Activated T-cell treated with anti-CD3 and anti-CD28 coated beads, Interleukin-2, amount 50 U/mL, for 1 hour (primary cell): ENCODE measurements around the gene ING3.
"Not testable (repeated sequence)": the region's sequence is repeated elsewhere in the genome, so short reads cannot be mapped to it uniquely, and the experiment has no call there.

ENCODE experiments used
- DNase-seq: peaks from one replicate; pipeline ENCODE4 v3.0.0-alpha.2; 2020

Gene ING3

DNA sequence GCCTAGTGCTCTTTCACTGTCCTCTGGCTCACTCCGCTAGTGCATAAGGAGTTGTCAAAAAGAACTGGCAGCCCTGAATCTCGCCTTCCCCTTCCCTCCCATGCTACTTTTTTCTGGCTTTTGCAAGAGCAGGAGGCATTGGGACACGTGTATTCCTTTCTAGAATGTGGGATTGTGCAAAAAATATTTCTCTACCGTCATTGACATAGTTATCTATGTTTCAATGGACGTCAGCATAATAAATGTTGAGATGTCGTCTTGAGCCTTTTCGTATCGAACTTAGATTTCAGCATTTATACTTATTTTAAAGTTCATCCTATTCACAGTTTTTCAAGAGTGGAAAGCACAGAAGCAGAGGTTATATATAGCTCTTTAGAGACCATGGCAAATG is 727 bp downstream of the ING3 start:
- no peak for DNase-seq

- no peak for DNase-seq
These were observed 1.2 kb downstream of the ING3 start for GRCh38 chr7:120951826-120952225.

DNA sequence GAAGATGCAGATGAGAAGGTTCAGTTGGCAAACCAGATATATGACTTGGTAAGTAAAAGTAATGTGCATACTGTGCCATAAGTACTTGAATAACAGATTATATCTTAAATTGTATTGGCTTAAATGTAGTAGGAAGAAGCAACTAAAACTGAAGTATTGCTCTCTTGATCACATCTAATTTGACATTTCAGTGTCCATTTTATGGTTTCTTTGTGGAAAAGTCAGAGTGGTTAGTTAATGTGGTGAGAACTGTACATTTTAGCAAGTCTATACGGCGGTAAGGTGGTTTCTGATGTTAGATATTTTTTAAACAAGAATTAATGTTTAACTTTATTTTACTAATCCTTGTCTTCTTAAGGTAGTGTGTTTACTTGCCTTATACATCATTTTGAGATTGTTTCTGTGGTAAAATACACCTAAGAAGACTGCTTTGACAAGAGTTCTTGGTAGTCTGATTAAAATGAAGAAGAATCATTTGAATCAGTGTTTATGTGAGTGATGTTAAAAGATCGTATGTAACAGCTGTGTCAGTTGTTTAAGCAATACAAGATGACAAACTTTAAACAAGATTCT is 5.1 kb downstream of the ING3 start:
- no peak for DNase-seq

GRCh38 chr7:120959929-120960484 is 9.4 kb downstream of the ING3 start:
- DNase-seq: no peak

DNA sequence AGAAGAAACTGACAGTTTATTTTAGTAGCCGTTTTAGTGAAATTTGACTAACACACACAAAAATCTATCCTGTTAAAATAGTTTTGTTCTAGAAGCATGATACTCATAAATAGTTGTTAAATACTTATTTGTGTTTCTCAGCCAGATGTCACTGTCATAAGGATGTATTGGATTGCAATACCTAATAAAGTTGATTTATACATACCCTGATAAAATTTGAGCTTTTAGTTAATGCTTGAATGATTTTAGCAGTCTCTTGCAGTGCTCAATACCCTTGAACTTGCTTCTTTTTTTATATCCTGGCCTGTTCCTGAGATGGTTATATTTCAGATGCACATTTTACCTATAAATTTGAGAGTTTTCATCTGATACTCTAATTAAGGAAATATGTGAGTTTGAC is 10.1 kb downstream of the ING3 start:
- DNase-seq: no peak

- DNase-seq: no peak
These were observed 11.1 kb downstream of the ING3 start for GRCh38 chr7:120961638-120962173.

DNA sequence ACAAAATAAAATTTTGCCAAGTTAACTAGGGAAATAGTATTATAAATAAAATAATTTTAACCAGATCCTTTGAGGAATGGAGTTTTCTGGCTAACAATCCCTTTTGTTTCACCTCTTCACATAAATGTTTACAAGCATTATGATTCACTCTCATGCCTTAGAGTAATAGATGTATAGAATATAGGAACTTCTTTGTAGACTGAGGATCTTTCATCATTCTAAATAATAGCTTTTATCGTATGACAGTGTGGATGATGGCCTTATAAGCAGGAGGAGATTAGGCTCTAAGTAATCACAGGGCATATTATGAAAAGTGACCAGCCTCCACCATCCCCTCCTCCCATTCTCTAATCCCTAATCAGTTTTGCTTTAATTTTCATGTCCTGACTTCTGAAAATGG is 13.5 kb downstream of the ING3 start:
- no peak for DNase-seq

DNA sequence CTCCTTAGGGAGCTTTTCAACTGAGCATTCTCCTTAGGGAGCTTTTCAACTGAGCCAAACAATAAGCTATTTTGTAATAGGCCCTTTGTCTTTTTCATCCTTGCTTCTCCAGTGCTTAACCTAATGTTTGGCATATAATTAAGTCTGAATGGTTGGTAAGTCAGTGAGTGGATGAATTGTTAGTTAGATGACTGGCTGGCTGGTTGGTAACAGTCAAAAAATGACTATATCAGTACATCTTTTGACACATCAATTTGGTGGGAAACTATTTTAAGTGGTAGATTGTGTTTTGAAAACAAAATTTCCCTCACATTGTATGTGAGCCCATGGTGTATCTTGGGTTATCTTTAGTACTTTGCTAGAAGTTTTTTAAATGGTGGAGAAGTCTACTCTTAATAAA is 16.4 kb downstream of the ING3 start:
- no peak for DNase-seq

GRCh38 chr7:120973849-120974248 is 23.3 kb downstream of the ING3 start:
- no peak for DNase-seq

DNA sequence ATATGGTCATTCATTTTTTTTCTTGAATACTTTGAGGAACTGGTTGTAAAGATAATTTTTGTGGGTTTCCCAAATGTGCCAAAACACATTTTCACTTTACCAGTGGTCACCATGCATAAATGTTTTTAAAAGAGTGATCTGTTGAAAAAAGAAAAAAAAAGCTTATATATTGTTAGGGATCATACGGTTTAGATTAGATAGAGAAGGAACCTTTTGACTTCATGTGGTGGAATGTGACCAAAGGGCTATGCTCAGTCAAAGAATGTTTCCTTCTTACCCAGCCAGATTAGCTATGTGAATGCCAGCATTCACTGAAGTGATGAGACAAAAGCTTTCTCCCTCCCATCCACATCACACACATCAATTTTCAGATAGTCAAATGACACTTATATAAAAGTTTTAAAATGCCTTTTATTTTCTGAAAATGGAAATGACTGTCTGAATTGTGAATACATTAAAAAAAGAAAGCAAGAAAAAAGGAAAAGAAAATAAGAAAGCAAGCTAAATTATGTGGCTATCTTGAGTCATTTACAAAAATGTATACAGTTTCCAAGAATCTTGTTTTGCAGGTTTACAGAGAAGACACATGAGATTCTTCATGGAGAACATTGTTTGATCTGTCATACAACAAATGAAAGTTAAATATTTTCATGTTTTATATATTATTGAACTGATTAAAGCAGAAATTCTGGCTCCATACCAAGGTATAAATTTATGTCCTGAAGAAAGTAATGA is 29.4 kb downstream of the ING3 start:
- no peak for DNase-seq

DNA sequence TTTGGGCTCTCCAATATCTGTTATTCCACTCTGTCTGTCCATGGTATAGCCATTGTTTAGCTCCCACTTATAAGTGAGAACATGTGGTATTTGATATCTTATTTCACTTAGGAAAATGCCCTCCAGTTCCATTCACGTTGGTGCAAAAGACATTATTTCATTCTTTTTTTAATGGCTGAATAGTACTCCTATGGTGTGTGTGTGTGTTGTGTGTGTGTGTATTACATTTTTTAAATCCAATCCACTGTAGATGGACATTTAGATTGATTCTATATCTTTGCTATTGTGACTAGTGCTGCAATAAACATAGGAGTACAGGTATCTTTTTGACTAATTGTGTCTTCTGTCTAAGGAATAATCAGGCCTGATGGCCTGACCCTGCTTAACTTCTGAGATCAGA is 30.5 kb downstream of the ING3 start:
- no peak for DNase-seq

GRCh38 chr7:120981888-120982615 is 31.5 kb downstream of the ING3 start:
- no peak for DNase-seq

- DNase-seq: not testable (repeated sequence)
These were observed 33.0 kb downstream of the ING3 start for GRCh38 chr7:120983592-120983991.

DNA sequence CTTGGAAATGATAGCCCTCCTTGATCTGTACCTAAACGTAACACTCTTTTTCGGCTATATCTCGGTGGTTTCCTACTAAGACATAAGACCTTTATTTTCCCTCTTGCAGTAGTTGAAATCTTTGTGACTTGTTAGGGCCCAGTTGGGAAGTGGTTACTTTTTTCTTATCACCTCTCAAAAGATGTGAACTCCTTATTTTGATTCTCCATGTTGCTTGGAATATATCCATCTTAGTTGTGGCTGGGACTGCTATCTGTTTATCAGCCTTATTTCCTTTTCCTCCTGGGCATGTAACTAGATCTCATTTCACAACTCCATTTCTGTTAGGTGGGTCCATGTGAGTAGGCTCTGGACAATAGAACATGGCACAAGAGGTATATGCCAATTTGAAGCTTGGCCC is 33.8 kb downstream of the ING3 start:
- no peak for DNase-seq

GRCh38 chr7:120985130-120985758 is 34.7 kb downstream of the ING3 start:
- DNase-seq: no peak

DNA sequence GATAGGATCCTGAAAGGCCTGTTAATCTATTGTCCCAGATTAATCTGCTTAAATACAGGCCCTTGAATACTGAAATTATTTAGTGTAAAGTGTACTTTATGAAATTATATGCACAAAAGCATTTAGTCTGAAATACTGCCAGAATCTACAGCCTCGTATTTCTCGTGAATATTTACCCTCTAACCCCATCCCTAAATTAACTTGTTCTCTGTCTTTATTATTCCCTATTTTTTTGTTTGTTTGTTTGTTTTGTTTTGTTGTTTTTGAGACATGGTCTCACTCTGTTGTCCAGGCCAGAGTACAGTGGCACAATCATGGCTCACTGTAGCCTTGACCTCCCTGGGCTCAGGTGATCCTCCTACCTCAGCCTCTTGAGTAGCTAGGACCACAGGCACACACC is 35.3 kb downstream of the ING3 start:
- DNase-seq: no peak

DNA sequence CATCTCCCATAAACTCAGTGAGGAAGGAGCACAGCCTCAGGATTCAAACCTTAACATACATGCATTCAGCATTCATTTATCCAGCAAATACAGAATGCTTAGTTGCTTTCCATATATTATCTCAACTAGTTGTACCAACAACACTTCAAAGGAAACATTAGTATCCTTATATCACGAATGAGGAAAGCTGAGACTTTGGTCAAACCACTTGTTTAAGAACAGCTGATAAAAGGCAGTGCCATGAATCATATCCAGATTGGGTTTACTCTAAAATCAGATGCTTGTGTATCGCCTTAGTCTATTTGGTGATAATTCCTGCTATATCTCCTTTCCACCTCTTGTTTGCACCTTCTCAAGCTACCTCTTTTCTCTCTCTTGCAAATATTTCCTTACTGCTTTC is 36.1 kb downstream of the ING3 start:
- no peak for DNase-seq

DNA sequence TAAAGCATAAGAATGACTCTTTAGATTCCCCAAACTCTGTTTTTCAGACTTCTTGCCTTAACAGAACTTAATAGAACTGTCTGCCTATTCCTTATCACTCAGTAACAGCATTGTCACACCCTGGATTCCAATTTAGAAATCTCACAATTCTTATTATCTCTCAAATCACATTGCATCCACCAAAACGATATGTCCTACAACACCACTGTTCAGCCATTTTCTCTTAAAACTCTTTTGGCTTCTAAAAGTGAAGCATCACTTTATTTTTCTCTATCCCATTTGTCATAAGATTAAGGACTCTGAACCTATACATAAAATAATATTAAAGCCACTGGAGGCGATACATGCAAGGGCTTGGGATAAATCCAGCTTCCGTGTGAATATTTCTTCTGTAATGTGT is 36.7 kb downstream of the ING3 start:
- DNase-seq: no peak

GRCh38 chr7:120987683-120988590 is 37.4 kb downstream of the ING3 start:
- DNase-seq: peak; percentile 83

GRCh38 chr7:120988591-120989256 is 38.1 kb downstream of the ING3 start, which contains the start of gene CPED1:
CPED1 (plus strand) TSS chr7:120988711; CDS start chr7:120989622, 911 bp downstream.
- peak; percentile 35 for DNase-seq
